Measurements from ENCODE around the gene APLP1.
"Not testable (repeated sequence)": the region's sequence is repeated elsewhere in the genome, so short reads cannot be mapped to it uniquely, and the experiment has no call there.

APLP1 gene

DNA sequence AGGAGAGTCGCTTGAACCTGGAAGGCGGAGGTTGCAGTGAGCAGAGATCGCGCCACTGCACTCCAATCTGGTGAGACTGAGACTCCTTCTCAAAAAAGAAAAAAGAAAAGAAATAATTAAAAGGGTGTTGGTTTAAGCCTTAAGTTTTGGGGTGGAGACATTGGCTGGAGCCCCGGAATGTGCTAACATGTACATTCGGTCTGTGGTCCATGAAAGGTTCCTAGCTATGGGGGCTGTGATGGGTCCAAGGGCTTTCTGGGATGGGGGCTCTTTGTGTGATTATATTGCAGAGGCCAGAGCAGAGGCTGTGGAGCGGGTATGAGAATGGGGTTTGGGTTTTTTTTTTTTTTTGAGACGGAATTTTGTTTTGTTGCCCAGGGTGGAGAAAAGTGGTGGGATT is 17.5 kb downstream of the APLP1 start:
- no peak for DNase-seq

DNA sequence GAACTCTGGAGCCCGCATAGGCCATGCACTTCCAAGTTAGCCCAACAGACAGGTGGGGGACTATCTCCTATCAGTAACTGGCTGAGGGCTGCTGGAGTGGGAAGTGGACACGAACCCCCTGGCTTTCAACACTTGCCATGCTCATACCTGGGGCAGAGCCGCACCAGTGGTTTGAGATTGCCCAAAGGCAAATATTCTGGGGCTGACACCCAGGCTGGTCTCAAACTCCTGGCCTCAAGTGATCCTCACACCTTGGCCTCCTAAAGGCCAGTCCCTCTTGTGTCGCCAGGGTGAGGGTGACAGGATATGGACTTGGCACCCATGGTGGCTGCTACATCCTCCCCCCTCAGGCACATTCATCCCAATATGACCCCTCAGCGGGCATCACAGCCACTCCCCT is 18.8 kb downstream of the APLP1 start:
- no peak for DNase-seq

DNA sequence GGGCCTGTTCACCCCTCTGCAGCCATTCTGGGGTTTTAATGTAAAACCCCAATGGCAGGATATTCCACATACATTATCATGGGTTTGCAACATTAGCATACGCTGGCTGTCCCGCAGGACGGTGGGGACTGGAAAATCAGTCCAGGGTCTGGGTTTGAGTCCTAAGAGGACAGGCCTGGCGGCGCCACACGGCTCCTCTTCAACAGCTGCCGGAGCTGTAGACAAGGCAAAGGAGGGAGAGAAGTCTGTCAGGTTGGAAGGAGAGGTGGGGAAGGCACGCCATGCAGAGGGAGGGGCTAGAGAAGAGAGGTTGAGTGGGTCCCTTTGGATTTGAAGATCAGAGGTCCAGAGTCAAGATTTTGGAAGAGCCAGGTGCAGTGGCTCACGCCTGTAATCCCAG is 20.0 kb downstream of the APLP1 start:
- DNase-seq = no peak

DNA sequence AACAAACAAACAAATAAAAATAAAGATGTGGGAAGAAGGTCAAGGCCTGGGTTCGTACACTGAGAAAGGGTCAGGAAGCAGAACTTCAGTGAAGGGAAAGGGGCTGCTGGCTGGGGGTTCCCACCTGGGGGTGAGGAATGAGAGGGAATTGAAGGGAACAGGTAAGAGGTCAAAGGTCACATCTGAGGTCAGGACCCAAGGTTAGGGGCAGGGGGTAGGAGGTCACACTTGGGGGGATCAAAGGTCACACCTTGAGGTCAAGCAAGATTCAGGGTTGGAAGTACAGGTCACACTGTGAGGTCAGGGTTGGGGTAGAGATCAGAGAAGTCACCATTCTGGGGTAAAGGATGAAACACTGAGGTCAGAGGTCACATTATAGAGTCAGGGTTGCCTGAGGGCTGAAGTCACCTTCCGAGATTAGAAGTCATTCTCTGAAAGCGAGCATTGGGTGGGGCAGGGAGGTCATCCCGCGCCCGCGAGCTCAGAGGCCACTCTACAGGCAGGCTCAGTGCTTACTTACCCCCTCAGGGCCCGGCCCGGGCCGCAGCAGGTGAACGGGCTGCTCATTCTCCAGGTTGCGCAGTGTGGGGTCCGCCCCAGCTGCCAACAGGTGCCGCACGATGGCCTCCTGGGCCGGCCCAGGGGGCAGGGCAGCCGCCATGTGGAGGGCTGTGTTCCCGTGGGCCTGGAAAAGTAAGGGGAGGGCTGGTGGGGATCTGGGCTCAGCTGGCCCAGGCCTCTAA is 21.2 kb downstream of the APLP1 start:
- no peak for DNase-seq

DNA sequence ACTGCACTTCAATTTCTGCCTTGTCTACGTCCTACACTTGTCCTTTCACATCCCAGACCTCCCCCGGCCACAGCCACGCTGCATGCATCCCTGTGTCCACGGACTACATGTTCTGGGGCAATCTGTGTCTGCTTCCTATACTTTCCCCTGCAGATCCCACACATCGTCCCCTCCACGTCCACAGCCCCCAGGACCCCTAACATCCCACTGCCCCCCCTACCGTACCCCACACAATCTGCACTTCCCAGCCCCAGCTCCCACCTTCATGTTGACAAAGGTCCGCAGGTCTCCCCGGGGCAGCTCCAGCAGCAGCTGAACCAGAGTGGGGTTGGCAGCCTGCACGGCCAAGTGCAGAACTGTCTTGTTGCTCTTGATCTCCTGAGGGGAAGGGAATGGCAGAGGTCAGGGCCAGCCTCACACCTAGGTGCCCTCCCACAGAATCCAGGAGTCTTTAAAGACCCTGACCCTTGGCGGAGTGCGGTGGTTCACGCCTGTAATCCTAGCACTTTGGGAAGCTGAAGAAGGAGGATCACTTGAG is 21.8 kb downstream of the APLP1 start:
- DNase-seq = no peak

DNA sequence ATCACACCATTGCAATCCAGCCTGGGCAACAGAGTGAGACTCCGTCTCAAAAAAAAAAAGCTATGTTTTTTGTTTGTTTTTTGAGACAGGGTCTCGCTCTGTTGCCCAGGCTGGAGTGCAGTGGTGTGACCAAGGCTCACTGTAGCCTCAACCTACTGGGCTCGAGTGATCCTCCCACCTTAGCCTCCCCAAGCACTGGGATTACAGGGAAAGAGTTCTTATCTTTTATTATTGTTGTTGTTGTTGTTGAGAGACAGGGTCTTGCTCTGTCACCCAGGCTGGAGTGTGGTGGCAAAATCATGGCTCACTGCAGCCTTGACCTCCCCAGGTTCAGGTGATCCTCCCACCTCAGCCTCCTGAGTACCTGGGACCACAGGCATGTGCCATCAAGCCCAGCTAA is 23.4 kb downstream of the APLP1 start:
- DNase-seq = not testable (repeated sequence)

DNA sequence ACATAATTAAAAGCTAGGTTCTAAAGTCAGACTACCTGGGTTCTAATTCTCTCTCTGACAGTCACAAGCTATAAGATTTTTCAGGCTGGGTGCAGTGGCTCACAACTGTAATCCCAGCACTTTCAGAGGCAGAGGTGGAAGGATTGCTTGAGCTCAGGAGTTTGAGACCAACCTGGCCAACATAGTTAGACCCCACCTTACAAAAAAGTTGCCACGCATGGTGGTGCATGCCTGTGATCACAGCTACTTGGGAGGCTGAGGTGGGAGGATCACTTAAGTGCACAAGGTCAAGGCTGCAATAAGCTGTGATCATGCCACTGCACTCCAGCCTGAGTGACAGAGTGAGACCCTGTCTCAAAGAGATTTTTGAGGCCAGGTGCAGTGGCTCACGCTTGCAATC is 26.0 kb downstream of the APLP1 start:
- no peak for DNase-seq

DNA sequence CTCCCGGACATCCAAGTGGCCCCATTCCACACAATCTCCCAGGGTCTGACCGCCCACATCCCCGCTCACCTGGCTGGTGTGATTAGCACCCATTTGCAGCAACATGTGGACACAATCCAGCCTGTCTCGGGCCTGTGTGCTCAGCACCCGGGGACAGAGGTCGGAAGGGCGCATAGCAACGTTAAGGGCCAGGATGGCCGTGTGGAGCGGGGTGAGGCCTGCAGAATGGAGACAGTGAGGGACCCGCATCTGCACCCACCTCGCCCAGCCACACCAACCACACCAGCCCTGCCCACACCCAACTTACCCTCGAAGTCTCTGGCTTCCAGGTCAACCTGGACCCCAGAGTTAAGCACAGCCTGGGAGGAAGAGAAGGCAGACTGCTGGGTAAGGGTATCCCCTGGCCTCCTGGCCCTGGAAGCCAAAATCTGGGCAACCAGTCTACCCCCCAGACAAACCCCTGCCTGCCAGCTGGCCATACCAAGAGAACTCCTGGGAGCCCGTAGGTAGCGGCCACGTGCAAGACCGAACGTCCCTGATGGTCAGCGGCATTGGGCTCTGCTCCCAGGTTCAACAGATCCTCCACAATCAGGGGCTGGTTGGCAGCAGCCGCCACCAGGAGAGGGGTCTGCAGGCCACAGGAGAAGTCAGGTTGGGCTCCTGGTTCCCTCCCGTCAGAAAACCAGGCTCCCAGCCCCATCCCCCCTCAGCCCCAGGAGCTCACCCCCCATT is 27.7 kb downstream of the APLP1 start:
- DNase-seq = no peak

DNA sequence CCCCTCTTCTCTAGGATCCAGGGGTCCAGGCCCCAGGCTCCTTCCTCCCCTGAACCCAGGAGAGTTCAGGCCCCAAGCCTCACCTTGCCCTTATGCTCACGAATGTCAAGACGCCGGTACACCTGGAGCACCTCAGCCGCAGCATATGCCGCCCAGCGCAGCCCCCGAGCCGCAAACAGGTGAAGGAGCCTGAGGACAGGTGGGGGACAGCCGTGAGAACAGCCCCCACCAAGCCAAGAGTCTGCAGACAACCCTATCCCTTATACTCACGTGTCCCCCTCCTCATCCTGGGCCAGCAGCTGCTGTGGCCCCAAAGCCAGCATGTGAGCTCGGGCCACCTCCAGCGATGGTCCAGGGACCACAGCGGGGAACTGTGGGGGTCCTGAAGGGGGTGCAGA is 28.3 kb downstream of the APLP1 start:
- no peak for DNase-seq

DNA sequence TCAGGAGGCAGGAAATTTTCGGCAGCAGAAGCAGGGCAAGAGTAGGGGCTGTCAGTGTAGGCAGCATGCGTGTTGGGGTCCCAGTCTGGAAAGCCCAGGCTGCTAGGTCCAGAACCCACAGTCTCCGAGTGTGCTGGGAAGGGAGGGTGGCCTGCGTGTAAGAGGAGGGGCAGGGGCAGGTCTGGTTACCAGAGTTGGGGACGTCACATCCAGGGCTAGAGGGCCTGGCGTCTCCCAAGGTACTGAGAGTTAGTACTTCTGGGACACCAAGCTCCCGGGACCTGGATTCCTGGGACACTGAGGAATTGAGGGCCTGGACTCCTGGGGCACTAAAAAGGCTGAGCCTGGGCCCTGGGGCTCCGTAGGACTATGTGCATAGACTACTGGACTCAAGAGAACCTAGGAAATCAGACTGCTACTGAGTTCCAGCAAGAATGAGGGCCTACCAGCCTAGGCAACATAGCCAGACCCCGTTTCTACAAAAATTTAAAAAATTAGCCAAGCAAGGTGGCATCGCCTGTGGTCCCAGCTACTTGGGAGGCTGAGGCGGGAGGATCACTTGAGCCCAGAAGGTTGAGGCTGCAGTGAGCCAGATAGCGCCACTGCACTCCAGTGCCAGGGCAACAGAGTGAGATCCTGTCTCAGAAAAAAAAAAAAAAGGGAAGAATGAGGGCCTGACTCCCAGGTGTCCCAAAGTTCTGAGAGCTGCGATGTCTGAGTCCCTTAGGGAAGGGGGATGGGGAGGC is 29.5 kb downstream of the APLP1 start:
- DNase-seq = no peak

DNA sequence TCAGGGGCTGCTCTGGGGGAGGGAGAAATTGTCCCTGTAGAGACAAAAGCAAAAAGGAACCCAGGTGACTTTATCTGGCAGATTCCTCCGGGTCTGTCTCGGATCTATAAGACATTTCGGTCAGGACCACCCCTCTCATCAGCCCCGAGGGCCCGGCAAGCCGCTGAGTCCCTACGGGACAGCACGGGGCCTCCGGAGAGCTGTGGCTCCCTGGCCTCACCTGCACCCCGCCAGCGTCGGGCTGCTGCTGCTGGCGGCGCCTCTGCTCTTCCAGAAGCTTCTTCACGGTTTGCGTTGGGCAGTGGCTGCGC is 30.1 kb downstream of the APLP1 start:
- no peak for DNase-seq

DNA sequence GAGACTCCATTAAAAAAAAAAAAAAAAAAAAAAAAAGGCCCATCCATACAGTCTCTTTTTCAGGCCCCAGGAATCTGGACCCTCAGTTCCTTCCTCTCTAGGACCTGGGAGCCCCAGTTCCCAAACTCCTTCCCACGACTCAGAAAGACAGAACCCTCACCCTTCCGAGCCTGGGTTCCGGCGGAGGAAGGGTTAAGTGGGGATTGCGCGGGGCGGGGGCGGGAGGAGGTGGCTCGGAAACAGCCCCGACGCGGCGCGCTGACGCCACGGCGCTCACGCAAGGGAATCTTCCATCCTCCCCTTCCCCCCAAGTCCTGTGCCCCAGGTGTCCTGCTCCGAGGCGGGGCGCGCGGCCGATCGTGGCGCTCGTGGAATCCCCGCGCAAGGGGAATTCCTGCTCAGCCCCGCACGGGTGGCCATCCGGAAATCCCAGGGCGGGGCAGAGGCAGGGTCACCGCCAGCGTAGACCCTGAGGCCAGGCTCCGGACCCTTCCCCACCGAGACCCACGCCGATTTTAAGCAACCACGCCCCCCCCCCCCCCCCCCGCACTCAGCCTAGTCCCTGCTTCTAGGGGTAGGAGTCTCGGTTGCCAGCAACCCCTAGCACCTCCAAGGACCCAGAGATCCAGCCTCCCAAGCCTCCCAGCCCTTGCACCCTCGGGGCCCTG is 31.3 kb downstream of the APLP1 start:
- peak; percentile 90 for DNase-seq

DNA sequence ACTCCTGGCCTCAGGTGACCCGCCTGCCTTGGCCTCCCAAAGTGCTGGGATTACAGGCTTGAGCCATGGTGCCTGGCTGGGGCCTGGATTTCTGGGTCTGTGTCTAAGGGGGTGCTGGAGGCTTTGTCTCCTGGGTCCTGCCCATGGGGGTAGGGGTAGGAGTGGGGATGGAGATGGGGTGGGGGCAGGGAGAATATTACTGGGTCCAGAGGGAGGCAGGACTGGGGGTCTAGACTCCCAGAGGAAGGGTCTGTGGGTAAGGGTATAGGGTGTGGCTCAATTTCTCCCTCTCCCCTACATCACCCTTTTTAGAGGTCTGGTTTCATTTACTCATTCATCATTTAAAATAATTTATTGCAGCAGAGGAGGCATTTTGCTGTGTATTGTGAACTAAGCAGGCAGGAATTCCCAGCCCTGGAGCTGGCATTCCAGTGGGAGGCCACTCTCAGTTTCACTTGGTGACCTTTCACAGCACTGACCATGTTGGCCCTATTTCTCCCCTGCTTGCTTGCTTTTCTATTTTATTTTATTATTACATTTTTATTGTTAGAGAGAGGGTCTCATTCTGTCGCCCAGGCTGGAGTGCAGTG is 32.8 kb downstream of the APLP1 start:
- DNase-seq = no peak

DNA sequence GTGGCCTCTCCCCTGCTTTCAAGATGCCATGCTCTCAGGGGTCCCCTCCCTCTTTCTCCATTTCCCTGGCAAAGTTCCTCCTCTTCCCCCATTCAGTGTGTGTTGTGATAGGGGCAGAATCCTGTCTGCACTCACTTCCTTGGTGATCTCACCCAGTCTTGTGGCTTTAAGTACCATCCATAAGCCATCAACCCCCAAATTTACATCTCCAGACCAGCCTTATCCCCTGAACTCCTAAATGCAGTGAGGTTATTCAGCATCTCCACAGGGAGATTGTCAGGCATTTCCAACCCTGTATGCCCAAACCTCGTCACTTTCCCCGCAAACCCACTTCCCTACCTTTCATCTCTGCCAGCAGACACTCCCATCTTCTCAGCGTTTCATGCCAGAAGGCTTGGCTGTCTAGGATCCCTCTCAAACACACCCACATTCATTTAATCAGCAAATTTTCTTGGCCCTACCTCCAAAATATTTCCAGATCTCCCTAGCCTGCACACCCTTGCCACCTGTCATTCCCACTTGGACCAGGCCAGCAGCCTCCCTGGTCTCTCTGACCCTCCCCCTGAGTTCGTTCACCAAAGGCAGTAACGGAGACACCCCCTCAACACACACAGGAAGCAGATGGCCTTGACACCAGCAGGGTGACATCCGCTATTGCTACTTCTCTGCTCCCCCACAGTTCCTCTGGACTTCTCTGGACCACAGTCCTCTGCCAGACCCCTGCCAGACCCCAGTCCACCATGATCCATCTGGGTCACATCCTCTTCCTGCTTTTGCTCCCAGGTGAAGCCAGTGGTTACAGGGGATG is 33.7 kb downstream of the APLP1 start, which contains the start of gene HCST:
Gene HCST (plus strand): TSS at position 676 of the 808 bp plus-strand sequence. CDS start 65 bp downstream, at position 741.
- peak; percentile 55 for DNase-seq

DNA sequence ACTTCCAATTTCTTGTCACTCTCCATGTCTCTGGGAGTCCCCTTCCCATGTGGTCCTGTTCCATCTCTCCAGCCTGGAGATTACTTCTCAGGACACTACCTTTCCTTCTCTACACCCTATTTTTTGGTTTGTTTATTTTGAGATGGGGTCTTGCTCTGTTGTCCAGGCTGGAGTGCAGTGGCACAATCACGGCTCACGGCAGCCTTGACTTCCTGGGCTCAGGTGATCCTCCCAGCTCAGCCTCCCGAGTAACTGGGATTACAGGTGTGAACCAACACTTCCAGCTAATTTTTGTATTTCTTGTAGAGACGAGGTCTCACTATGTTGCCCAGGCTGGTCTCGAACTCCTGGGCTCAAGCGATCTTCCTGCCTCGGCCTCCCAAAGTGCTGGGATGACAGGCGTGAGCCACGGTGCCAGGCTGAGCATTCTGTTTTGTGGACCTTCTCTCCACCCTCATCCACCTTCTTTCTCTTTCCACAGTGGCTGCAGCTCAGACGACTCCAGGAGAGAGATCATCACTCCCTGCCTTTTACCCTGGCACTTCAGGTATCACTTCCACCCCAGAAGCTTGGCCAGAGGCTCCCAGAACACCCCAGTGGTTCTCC is 34.6 kb downstream of the APLP1 start:
- DNase-seq = no peak

DNA sequence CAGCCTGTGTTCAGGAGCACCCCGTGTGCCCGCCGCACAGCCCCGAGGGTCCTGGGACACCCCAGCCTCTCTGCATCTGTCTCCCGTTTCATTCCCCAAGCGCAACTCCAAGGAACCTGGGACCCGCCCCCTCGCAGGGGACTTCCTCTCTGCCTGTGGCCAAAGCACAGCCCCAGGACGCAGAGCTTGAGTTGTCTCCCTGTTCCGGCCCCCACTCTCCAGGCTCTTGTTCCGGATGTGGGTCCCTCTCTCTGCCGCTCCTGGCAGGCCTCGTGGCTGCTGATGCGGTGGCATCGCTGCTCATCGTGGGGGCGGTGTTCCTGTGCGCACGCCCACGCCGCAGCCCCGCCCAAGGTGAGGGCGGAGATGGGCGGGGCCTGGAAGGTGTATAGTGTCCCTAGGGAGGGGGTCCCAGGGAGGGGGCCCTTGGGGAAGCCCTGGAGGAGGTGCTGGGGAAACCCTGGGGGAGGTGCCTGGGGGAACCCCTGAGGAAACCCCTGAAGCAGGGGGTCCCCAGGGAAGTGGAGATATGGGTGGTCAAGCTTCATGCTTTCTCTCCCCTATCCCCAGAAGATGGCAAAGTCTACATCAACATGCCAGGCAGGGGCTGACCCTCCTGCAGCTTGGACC is 35.3 kb downstream of the APLP1 start:
- DNase-seq = peak; percentile 91

DNA sequence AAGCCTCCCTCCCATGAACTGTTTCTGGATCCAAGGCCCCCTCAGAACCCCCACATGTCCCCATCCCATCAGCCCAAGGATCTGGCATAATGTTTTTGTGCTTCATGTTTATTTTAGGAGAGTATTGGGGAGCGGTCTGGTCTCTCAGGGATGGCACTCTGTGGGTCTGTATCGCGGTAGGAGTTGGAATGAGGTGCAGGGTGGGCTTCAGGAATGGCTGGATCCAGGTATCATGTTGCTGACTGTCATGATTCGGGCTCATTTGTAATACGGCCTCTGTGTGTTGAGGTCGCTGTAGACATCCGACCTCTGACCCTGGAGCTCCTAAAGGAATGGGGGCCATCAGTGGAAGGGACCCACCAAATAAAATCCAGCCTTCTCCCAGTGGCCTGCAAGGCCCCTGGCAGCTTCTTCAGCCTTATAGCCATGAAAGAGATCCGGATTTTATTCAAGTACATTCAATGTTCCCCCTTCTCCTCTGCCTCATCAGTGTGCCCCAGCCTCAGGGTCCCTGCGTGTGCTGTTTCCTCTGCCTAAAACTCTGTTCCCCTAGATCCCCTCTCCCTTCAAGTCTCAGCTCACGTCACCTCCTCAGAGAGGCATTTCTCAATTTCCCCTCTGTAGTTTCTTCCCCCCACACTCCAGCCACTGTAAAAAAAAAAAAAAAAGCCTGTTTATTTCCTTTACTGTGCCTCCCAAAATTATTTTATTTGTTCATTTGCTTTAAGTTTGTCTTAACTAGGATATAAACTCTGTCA is 36.1 kb downstream of the APLP1 start:
- DNase-seq = no peak

DNA sequence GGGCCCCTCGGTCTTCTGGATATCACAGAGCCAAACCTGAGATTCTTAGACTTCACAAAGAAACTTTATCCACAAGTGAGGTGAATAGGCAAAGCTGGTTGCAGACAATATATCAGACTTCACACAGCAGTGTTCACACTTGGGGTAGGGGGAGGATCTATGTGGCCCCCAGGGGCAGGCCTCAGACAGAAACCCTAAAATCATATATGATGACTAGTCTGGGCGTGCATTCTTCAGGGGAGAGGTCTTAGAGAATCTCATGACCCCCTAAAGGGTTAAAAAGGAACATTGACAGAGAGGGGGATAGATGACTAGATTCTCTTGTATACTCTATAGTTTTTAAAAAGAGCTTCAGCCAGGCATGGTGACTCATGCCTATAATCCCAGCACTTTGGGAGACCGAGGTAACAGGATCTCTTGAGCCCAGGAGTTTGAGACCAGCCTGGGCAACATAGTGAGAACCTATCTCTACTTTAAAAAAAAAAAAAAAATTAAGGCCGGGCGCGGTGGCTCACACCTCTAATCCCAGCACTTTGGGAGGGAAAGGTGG is 36.9 kb downstream of the APLP1 start:
- no peak for DNase-seq

DNA sequence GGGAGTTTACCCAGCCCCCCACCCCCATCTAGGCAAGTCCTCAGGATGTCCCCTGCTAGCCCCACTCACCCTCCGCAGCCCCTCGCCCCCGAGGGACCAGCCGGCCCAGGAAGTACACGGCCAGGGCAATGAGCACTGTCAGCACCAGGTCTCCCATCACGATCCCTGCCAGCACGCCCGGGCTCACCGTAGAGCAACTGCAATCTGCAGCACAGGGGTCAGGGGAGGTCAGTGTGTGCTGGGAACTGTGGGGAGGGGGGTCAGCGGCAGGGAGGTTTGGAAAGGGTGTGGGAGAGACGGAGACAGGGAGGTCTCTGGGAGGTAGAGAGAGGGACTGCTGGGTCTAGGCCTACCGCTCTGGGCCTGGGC is 39.0 kb downstream of the APLP1 start:
- no peak for DNase-seq

DNA sequence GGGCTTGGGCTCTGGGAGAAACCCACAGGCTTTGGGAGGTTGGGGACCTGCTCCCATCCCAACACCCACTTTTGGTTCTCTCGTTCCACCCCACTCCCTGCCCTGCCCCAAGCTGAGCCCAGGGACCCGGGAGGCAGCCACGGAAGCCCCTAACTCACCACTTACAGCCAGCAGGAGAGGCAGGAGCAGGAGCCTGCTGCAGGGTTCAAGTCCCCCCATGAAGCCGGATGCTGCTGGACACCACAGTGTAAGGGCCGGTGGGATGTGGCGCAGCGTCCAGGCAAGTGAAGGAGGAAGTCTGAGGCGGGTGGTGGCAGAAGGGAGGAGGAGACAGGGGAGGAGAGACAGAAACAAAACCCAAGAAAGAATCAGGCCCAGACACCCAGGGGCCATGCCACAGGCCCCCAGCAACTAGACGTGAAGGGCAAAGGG is 39.7 kb downstream of the APLP1 start, which contains the start of gene TYROBP:
Gene TYROBP (minus strand): TSS at position 286 of the 432 bp plus-strand sequence. CDS start 67 bp downstream, at position 219.
- DNase-seq = no peak

Data from stimulated activated CD8-positive, alpha-beta memory T cell treated with anti-CD3 and anti-CD28 coated beads, Interleukin-4, amount 100 ng/mL, for 48 hours (primary cell).